Measurements from ENCODE around the gene CIDEB. TPM values are rescaled to one million over a fixed set of nuclear protein-coding genes. Genes with fewer than 3 reads are reported as not detected.

Gene CIDEB
- total RNA-seq, 1 donor from 2014 or later = 1.9 TPM

- no peak overlapping the region for H3K27ac Mint-ChIP-seq
- H3K4me1 Mint-ChIP-seq (ENCODE audit: low read depth) = no peaks in the 10 kb centered on the region
- TF ChIP-seq, protein P1, sequence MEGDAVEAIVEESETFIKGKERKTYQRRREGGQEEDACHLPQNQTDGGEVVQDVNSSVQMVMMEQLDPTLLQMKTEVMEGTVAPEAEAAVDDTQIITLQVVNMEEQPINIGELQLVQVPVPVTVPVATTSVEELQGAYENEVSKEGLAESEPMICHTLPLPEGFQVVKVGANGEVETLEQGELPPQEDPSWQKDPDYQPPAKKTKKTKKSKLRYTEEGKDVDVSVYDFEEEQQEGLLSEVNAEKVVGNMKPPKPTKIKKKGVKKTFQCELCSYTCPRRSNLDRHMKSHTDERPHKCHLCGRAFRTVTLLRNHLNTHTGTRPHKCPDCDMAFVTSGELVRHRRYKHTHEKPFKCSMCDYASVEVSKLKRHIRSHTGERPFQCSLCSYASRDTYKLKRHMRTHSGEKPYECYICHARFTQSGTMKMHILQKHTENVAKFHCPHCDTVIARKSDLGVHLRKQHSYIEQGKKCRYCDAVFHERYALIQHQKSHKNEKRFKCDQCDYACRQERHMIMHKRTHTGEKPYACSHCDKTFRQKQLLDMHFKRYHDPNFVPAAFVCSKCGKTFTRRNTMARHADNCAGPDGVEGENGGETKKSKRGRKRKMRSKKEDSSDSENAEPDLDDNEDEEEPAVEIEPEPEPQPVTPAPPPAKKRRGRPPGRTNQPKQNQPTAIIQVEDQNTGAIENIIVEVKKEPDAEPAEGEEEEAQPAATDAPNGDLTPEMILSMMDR (IDR thresholded peaks at IDR 0.05; ENCODE audit: unreplicated experiment) = no peak
- H3K27me3 Mint-ChIP-seq = peaks cover 70% of the 10 kb centered on the region
- H3K4me3 Mint-ChIP-seq (ENCODE audit: low read depth) = no peak overlapping the region
- no peak for DNase-seq (ENCODE audit: low spot score, unreplicated experiment)
- H3K36me3 Mint-ChIP-seq (ENCODE audit: insufficient read depth) = no peaks in the 10 kb centered on the region
- H3K9me3 Mint-ChIP-seq (ENCODE audit: low read depth) = no peaks in the 10 kb centered on the region
These were observed 35.1 kb upstream of the CIDEB start for GRCh38 chr14:24342889-24343288.

DNA sequence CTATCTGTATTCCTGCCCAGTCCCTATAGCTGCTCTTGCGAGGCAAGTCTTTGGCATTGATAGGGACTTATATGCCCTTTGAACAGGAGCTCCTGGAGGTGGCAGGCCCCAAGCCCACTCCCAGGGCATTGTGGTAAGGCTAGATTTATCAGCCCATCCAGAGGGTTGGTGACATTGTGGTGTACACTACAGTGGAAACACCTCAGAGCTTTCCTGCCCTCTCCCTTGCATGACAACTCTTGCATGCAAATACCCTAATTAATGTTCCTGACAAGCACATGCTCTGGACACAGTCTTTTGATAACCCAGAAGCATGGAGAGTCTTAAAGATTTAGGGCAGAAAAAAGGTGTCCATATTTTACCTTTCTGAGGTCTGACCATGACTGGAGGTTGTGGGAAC is 32.8 kb upstream of the CIDEB start:
- no peak for DNase-seq (ENCODE audit: low spot score, unreplicated experiment)
- no peak overlapping the region for H3K4me3 Mint-ChIP-seq (ENCODE audit: low read depth)
- TF ChIP-seq, protein P1 (IDR thresholded peaks at IDR 0.05; ENCODE audit: unreplicated experiment) = no peak
- no peaks in the 10 kb centered on the region for H3K9me3 Mint-ChIP-seq (ENCODE audit: low read depth)
- peaks cover 84% of the 10 kb centered on the region for H3K27me3 Mint-ChIP-seq
- H3K27ac Mint-ChIP-seq = no peak overlapping the region
- no peaks in the 10 kb centered on the region for H3K36me3 Mint-ChIP-seq (ENCODE audit: insufficient read depth)
- peaks cover 2% of the 10 kb centered on the region for H3K4me1 Mint-ChIP-seq (ENCODE audit: low read depth)

- Mint-ChIP-seq H3K4me1 (ENCODE audit: low read depth) (peaks cover 2% of the 10 kb centered on the region), H3K27ac (no peak within 1 kb of the TSS), H3K9me3 (ENCODE audit: low read depth) (no peaks in the 10 kb centered on the region), H3K36me3 (ENCODE audit: insufficient read depth) (no peaks in the 10 kb centered on the region), H3K27me3 (peaks cover 84% of the 10 kb centered on the region), H3K4me3 (ENCODE audit: low read depth) (peak within 1 kb of the TSS; percentile 68)
- DNase-seq (ENCODE audit: low spot score, unreplicated experiment) = no peak
- TF ChIP-seq, protein P1 (IDR thresholded peaks at IDR 0.05; ENCODE audit: unreplicated experiment) = no peak
These were observed 31.7 kb upstream of the CIDEB start, which contains the start of gene RIPK3 for GRCh38 chr14:24339284-24340151. RIPK3 (minus strand) TSS chr14:24339991; CDS start chr14:24339826, 165 bp downstream.

DNA sequence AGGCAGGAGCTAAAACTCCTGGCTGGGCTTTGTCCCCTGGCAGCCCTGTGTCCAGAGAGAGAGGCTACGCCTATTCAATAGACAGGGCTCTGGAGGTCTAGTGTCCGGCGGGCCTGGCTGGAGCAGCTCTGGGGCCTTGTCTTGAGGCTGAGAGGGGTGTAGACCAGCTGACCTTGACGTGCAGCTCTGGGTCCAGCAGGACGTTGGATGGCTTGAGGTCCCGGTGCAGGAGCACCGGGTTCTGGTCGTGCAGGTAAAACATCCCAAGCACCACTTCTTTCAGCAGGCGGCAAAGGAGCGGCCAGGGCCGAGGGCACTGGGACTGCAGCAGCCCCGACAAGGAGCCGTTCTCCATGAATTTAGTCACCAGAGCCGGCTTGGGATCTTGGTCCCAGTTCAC is 31.1 kb upstream of the CIDEB start:
- H3K27ac Mint-ChIP-seq = no peak overlapping the region
- peaks cover 86% of the 10 kb centered on the region for H3K27me3 Mint-ChIP-seq
- H3K9me3 Mint-ChIP-seq (ENCODE audit: low read depth) = no peaks in the 10 kb centered on the region
- H3K4me1 Mint-ChIP-seq (ENCODE audit: low read depth) = peaks cover 2% of the 10 kb centered on the region
- H3K36me3 Mint-ChIP-seq (ENCODE audit: insufficient read depth) = no peaks in the 10 kb centered on the region
- TF ChIP-seq, protein P1 (IDR thresholded peaks at IDR 0.05; ENCODE audit: unreplicated experiment) = no peak
- no peak for DNase-seq (ENCODE audit: low spot score, unreplicated experiment)
- H3K4me3 Mint-ChIP-seq (ENCODE audit: low read depth) = no peak overlapping the region

DNA sequence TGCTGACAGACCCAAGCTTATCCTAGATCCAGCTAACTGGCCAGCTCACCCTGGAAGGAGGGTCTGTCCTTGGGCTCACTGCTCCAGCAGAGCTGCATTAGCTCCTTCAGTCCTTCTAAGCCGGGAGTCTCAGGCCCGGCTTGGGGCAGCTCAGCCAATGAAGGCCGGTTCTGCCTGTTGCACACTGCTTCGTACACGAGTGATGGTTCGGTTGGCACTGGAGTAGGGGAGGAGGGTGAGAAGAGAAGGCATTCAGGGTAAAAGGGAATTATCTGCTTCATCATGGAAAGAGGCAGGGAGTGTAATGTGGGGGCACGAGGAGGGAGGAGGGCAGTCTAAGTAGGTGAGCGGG is 30.0 kb upstream of the CIDEB start:
- no peak overlapping the region for H3K27ac Mint-ChIP-seq
- H3K36me3 Mint-ChIP-seq (ENCODE audit: insufficient read depth) = no peaks in the 10 kb centered on the region
- peaks cover 90% of the 10 kb centered on the region for H3K27me3 Mint-ChIP-seq
- DNase-seq (ENCODE audit: low spot score, unreplicated experiment) = no peak
- peak overlapping the region; percentile 21 for H3K4me3 Mint-ChIP-seq (ENCODE audit: low read depth)
- H3K4me1 Mint-ChIP-seq (ENCODE audit: low read depth) = peaks cover 2% of the 10 kb centered on the region
- H3K9me3 Mint-ChIP-seq (ENCODE audit: low read depth) = no peaks in the 10 kb centered on the region
- TF ChIP-seq, protein P1 (IDR thresholded peaks at IDR 0.05; ENCODE audit: unreplicated experiment) = no peak

Measured in progenitor cell of endocrine pancreas (in vitro differentiated cells).